ENCODE measurements around the gene LSAMP. TPM values are rescaled to one million over a fixed set of nuclear protein-coding genes. Genes with fewer than 3 reads are reported as not detected.
A peak's percentile ranks its signal among the peaks of the same experiment; 100 is the strongest.

The LSAMP gene
- total RNA-seq, 1 experiment from 2014 or later: not detected

- Mint-ChIP-seq H3K4me3 (ENCODE audit: unreplicated experiment) (no peak overlapping the region), H3K27me3 (ENCODE audit: insufficient read depth, unreplicated experiment) (no peaks in the 10 kb centered on the region), H3K27ac (ENCODE audit: low read depth, unreplicated experiment) (no peak overlapping the region), H3K4me1 (ENCODE audit: insufficient read depth, unreplicated experiment) (peaks cover 40% of the 10 kb centered on the region), H3K36me3 (ENCODE audit: insufficient read depth, unreplicated experiment) (no peaks in the 10 kb centered on the region), H3K9me3 (ENCODE audit: unreplicated experiment) (no peaks in the 10 kb centered on the region)
- intact Hi-C loops (cut with micrococcal nuclease): no loop called here
- BruUV-seq (replicated peaks): no TSS peak
- no peak for TF ChIP-seq CTCF (IDR thresholded peaks at IDR 0.05; ENCODE audit: unreplicated experiment)
- CTCF ChIA-PET: interaction anchor here (0.7 to 1.4 kb wide), 4 partner anchors 52 to 166 kb away, joined by 3 to 4 read pairs (median 3); no protein-coding TSS in a partner anchor
- no peak for DNase-seq (ENCODE audit: unreplicated experiment)
- POLR2A ChIA-PET: no interaction called here
Measured at GRCh38 chr3:116002235-116002634, 443.1 kb downstream of the LSAMP start.

- BruUV-seq (replicated peaks): no TSS peak
- no peak for TF ChIP-seq CTCF (IDR thresholded peaks at IDR 0.05; ENCODE audit: unreplicated experiment)
- CTCF ChIA-PET: interaction anchor here (0.5 kb wide), 1 partner anchor 45 kb away, joined by 3 read pairs; no protein-coding TSS in a partner anchor
- DNase-seq (ENCODE audit: unreplicated experiment): no peak
- POLR2A ChIA-PET: interaction anchor here (0.5 to 0.9 kb wide), 2 partner anchors 38 to 1678 kb away, joined by 3 to 5 read pairs; no protein-coding TSS in a partner anchor
- no peaks in the 10 kb centered on the region for H3K27me3 Mint-ChIP-seq (ENCODE audit: insufficient read depth, unreplicated experiment)
- no peaks in the 10 kb centered on the region for H3K36me3 Mint-ChIP-seq (ENCODE audit: insufficient read depth, unreplicated experiment)
- intact Hi-C loops (cut with micrococcal nuclease): no loop called here
- H3K9me3 Mint-ChIP-seq (ENCODE audit: unreplicated experiment): no peaks in the 10 kb centered on the region
- no peak overlapping the region for H3K4me3 Mint-ChIP-seq (ENCODE audit: unreplicated experiment)
- peak overlapping the region; percentile 87 for H3K27ac Mint-ChIP-seq (ENCODE audit: low read depth, unreplicated experiment)
- H3K4me1 Mint-ChIP-seq (ENCODE audit: insufficient read depth, unreplicated experiment): peaks cover 40% of the 10 kb centered on the region
Measured at GRCh38 chr3:116001151-116001621, 444.1 kb downstream of the LSAMP start.

GRCh38 chr3:116000311-116000710, 445.0 kb downstream of the LSAMP start:
- BruUV-seq (replicated peaks): no TSS peak
- CTCF ChIA-PET: no interaction called here
- intact Hi-C loops (cut with micrococcal nuclease): no loop called here

GRCh38 chr3:115999613-116000012, 445.7 kb downstream of the LSAMP start:
- TF ChIP-seq CTCF (IDR thresholded peaks at IDR 0.05; ENCODE audit: unreplicated experiment): no peak
- POLR2A ChIA-PET: interaction anchor here (0.7 to 1.2 kb wide), 2 partner anchors 39 to 52 kb away, joined by 3 read pairs; no protein-coding TSS in a partner anchor
- Mint-ChIP-seq H3K4me3 (ENCODE audit: unreplicated experiment) (no peak overlapping the region), H3K27me3 (ENCODE audit: insufficient read depth, unreplicated experiment) (no peaks in the 10 kb centered on the region), H3K9me3 (ENCODE audit: unreplicated experiment) (no peaks in the 10 kb centered on the region), H3K36me3 (ENCODE audit: insufficient read depth, unreplicated experiment) (no peaks in the 10 kb centered on the region), H3K27ac (ENCODE audit: low read depth, unreplicated experiment) (no peak overlapping the region), H3K4me1 (ENCODE audit: insufficient read depth, unreplicated experiment) (peaks cover 26% of the 10 kb centered on the region)
- BruUV-seq (replicated peaks): no TSS peak
- intact Hi-C loops (cut with micrococcal nuclease): no loop called here
- DNase-seq (ENCODE audit: unreplicated experiment): no peak
- CTCF ChIA-PET: interaction anchor here (0.6 to 1.2 kb wide), 2 partner anchors 13 to 1019 kb away, joined by 3 read pairs; no protein-coding TSS in a partner anchor

More at GRCh38 chr3:116000311-116000710, 445.0 kb downstream of the LSAMP start:
- TF ChIP-seq CTCF (IDR thresholded peaks at IDR 0.05; ENCODE audit: unreplicated experiment): no peak
- peak overlapping the region; percentile 28 for H3K4me3 Mint-ChIP-seq (ENCODE audit: unreplicated experiment)
- H3K4me1 Mint-ChIP-seq (ENCODE audit: insufficient read depth, unreplicated experiment): peaks cover 33% of the 10 kb centered on the region
- POLR2A ChIA-PET: interaction anchor here (0.9 kb wide), 1 partner anchor 39 kb away, joined by 5 read pairs; no protein-coding TSS in a partner anchor
- no peaks in the 10 kb centered on the region for H3K9me3 Mint-ChIP-seq (ENCODE audit: unreplicated experiment)
- H3K27me3 Mint-ChIP-seq (ENCODE audit: insufficient read depth, unreplicated experiment): no peaks in the 10 kb centered on the region
- peak; percentile 89 for DNase-seq (ENCODE audit: unreplicated experiment)
- H3K27ac Mint-ChIP-seq (ENCODE audit: low read depth, unreplicated experiment): peak overlapping the region; percentile 87
- no peaks in the 10 kb centered on the region for H3K36me3 Mint-ChIP-seq (ENCODE audit: insufficient read depth, unreplicated experiment)

Measured in MCF 10A (cell line).